Body of pancreas (tissue), 4 donors: ENCODE results near the gene SETBP1.

Experiments used
- CTCF ChIP-seq, 7 experiments: fragments of 450-650 bp in 4 of 7; fragments of 200-600 bp in 3 of 7; sonication (generic) in 3 of 7; IDR thresholded peaks; one replicate each; pipeline ENCODE4 v1.5.1; 2016 to 2019; ENCODE audit warnings: antibody characterized with exemption in 7 of 7
- POLR2A ChIP-seq, 3 donors: fragments of 450-650 bp; IDR thresholded peaks; one replicate each; pipeline ENCODE4 v1.6.1; 2016; ENCODE audit warnings: antibody characterized with exemption in 3 of 3, mild to moderate bottlenecking in 2 of 3

- TF ChIP-seq CTCF (IDR thresholded peaks at IDR 0.05) (peak in 1 of 7 experiments; percentile 5), POLR2A (IDR thresholded peaks at IDR 0.05) (no peak)
Measured at GRCh38 chr18:44968336-44968735, 287.6 kb downstream of the SETBP1 start.
